Erythroblast (primary cell): Measurements from ENCODE around the gene MADD.

ENCODE experiments used
- GATA1 ChIP-seq: IDR thresholded peaks from 2 replicates; pipeline ENCODE4 v1.6.1; 2011; ENCODE audit warnings: low read depth, mild to moderate bottlenecking, control low read depth, low read length, moderate library complexity
- POLR2A ChIP-seq: IDR thresholded peaks from 2 replicates; pipeline ENCODE4 v1.6.1; 2011; ENCODE audit warnings: mild to moderate bottlenecking, low read length

GRCh38 chr11:47329431-47329986 is 59.6 kb downstream of the MADD start:
- TF ChIP-seq POLR2A: no peak
- no peak for TF ChIP-seq GATA1
